Fibroblast of skin of back (primary cell): Measurements from ENCODE around the gene PDCD10.

Experiments used
- DNase-seq: peaks from one replicate; pipeline ENCODE4 v3.0.0-alpha.2; 2013

The PDCD10 gene

GRCh38 chr3:167733961-167734497, 663 bp downstream of the PDCD10 start:
- DNase-seq, result peak; percentile 13

GRCh38 chr3:167732313-167733065, 2.2 kb downstream of the PDCD10 start:
- no peak for DNase-seq

GRCh38 chr3:167731393-167731792, 3.3 kb downstream of the PDCD10 start:
- no peak for DNase-seq

GRCh38 chr3:167729591-167729990, 5.1 kb downstream of the PDCD10 start:
- no peak for DNase-seq

- no peak for DNase-seq
These were observed 5.9 kb downstream of the PDCD10 start for GRCh38 chr3:167728632-167729323.

- DNase-seq, result peak; percentile 82
These were observed 6.5 kb downstream of the PDCD10 start for GRCh38 chr3:167728176-167728575.

- no peak for DNase-seq
These were observed 10.8 kb downstream of the PDCD10 start for GRCh38 chr3:167723872-167724271.

- DNase-seq, result no peak
These were observed 11.6 kb downstream of the PDCD10 start for GRCh38 chr3:167723025-167723512.

- DNase-seq, result no peak
These were observed 16.1 kb downstream of the PDCD10 start for GRCh38 chr3:167718582-167718981.

GRCh38 chr3:167716920-167717319, 17.8 kb downstream of the PDCD10 start:
- DNase-seq, result no peak

- peak; percentile 22 for DNase-seq
These were observed 19.8 kb downstream of the PDCD10 start for GRCh38 chr3:167714871-167715270.

GRCh38 chr3:167712445-167712844, 22.2 kb downstream of the PDCD10 start:
- no peak for DNase-seq

- no peak for DNase-seq
These were observed 23.3 kb downstream of the PDCD10 start for GRCh38 chr3:167711439-167711838.

GRCh38 chr3:167710552-167710951, 24.1 kb downstream of the PDCD10 start:
- no peak for DNase-seq

GRCh38 chr3:167709690-167710089, 25.0 kb downstream of the PDCD10 start:
- no peak for DNase-seq

- DNase-seq, result peak; percentile 15
These were observed 28.9 kb downstream of the PDCD10 start for GRCh38 chr3:167705840-167706239.

GRCh38 chr3:167700926-167701325, 33.8 kb downstream of the PDCD10 start:
- DNase-seq, result no peak

- DNase-seq, result no peak
These were observed 34.6 kb downstream of the PDCD10 start for GRCh38 chr3:167700046-167700445.

GRCh38 chr3:167694121-167694520, 40.6 kb downstream of the PDCD10 start:
- DNase-seq, result no peak

GRCh38 chr3:167691366-167691765, 43.3 kb downstream of the PDCD10 start:
- DNase-seq, result peak; percentile 56

GRCh38 chr3:167684388-167684993, 50.2 kb downstream of the PDCD10 start:
- peak; percentile 60 for DNase-seq

GRCh38 chr3:167679526-167679925, 55.2 kb downstream of the PDCD10 start:
- no peak for DNase-seq

- DNase-seq, result no peak
These were observed 58.8 kb downstream of the PDCD10 start for GRCh38 chr3:167675848-167676247.
